ENCODE results near the gene GNA14.
"Not testable (repeated sequence)": the region's sequence is repeated elsewhere in the genome, so short reads cannot be mapped to it uniquely, and the experiment has no call there.

GRCh38 chr9:77398581-77398980 is 249.5 kb downstream of the GNA14 start:
- not testable (repeated sequence) for TF ChIP-seq POLR2A (IDR thresholded peaks at IDR 0.05; ENCODE audit: low read length); GATA1 (IDR thresholded peaks at IDR 0.05; ENCODE audit: low read depth, low read length)
